GM12874 (cell line): ENCODE data around the gene TOX2.

Experiments
- TF ChIP-seq, protein P1 (sequence below): IDR thresholded peaks from 2 replicates; pipeline ENCODE4 v1.5.1; 2011; ENCODE audit warnings: low read depth, mild to moderate bottlenecking, control low read depth, low read length, moderate library complexity; ENCODE audit not compliant: insufficient read depth

The TOX2 gene

GRCh38 chr20:44028868-44029847, 114.5 kb downstream of the TOX2 start:
- TF ChIP-seq, protein P1, sequence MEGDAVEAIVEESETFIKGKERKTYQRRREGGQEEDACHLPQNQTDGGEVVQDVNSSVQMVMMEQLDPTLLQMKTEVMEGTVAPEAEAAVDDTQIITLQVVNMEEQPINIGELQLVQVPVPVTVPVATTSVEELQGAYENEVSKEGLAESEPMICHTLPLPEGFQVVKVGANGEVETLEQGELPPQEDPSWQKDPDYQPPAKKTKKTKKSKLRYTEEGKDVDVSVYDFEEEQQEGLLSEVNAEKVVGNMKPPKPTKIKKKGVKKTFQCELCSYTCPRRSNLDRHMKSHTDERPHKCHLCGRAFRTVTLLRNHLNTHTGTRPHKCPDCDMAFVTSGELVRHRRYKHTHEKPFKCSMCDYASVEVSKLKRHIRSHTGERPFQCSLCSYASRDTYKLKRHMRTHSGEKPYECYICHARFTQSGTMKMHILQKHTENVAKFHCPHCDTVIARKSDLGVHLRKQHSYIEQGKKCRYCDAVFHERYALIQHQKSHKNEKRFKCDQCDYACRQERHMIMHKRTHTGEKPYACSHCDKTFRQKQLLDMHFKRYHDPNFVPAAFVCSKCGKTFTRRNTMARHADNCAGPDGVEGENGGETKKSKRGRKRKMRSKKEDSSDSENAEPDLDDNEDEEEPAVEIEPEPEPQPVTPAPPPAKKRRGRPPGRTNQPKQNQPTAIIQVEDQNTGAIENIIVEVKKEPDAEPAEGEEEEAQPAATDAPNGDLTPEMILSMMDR: no peak

GRCh38 chr20:44029848-44030230, 115.2 kb downstream of the TOX2 start:
- TF ChIP-seq, protein P1: no peak

DNA sequence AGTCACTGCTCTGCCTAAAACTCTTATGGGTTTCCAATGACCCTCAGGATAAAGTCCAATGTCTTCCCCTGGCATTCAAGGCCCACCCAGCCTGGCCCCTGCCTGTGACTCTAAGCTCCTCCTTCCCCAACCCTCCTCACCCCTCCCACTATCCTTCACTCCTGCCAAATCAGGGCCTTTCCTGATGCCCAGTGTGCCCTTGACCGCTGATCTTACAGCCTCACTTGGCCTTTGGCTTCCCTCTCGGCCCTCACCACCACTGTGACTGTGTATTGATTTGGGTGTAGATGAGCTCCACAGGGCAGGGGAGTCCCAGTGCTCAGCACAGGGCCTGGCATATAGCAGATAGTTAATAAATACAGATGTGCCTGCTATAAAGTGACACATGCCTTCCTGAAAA, 115.7 kb downstream of the TOX2 start:
- TF ChIP-seq, protein P1: no peak

DNA sequence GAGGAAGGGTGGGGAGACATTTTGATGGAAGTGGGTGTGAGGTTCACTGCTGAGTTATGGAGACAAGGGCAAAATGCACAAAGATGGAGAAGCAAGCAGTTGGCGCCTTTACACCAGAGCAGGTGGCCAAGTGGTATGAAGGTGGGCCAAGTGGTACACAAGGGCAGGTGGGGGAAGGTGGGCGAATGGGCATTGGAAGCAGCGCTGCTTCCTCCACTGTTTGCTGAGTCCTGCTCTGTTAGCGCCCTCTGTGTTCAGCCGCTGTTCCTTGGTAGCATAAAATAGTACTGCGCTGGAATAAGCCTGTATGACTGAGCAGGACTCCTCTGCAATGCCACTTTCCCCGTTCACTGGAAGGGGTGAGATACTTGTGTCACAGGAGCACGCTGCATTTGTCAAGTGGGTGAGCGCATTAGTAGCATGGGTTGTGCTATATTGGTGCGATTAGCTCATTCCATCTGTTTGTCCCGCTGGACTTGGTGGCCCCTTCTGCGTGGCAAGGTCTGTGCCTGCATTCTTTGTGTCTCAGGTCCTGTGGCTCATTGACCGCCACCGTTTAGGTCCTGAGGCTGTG, 116.4 kb downstream of the TOX2 start:
- TF ChIP-seq, protein P1: no peak

GRCh38 chr20:44031781-44032582, 117.3 kb downstream of the TOX2 start:
- TF ChIP-seq, protein P1: no peak

DNA sequence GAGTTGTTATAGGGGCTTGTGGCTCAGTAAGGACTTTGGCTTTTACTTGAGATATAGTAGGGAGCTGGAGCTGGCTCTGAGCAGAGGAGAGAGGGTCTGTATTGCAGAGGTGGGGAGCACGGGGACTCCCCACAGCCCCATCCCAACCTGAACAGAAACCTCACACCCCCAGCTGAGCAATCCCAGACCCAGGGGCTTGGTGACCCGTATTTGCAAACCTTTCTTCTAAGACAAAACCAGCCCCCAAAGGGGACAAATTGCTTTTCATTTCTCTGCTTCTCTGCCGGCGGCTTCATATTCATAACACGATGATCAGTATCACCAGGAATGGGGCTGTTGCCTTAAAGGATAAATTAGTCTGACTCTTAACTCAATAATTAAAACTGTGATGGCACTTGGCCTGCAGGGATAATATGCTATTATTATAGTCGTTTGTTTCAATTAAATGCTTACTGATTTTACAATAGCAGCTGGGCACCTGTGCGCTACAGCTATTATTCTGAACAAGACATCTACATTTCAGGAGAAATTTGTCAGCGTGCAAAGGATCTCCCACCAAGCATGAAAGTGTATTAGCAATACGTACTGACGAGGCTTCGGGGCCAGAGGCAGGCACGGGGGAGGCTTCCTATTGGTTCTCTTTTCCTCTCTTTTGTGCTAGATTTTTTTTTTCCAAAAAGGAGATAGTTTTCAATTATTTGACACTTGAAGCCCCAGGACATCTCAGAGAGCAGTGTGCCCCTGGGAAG, 118.1 kb downstream of the TOX2 start:
- TF ChIP-seq, protein P1: no peak
